ENCODE measurements around the gene PNMA1.

PNMA1 gene

DNA sequence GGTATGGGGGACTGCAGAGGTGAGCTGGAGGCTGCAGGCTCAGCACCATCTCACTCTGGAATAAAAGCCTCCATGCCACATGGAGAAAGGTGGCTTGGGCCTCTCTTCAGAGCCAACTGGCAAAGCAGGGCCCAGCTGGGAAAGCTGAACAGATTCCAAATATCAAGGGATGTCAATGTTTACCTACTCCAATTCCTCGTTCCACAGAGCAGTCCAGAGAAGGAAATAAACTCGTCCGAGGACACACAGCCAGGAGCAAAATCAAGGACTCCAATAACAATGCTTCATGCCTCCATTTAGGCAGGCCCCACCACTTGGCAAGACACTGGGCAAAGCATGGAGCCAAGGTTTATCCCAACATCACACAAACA, 36.3 kb upstream of the PNMA1 start:
- peak; percentile 44 for FAIRE-seq
- no peak for DNase-seq (ENCODE audit: low spot score)

DNA sequence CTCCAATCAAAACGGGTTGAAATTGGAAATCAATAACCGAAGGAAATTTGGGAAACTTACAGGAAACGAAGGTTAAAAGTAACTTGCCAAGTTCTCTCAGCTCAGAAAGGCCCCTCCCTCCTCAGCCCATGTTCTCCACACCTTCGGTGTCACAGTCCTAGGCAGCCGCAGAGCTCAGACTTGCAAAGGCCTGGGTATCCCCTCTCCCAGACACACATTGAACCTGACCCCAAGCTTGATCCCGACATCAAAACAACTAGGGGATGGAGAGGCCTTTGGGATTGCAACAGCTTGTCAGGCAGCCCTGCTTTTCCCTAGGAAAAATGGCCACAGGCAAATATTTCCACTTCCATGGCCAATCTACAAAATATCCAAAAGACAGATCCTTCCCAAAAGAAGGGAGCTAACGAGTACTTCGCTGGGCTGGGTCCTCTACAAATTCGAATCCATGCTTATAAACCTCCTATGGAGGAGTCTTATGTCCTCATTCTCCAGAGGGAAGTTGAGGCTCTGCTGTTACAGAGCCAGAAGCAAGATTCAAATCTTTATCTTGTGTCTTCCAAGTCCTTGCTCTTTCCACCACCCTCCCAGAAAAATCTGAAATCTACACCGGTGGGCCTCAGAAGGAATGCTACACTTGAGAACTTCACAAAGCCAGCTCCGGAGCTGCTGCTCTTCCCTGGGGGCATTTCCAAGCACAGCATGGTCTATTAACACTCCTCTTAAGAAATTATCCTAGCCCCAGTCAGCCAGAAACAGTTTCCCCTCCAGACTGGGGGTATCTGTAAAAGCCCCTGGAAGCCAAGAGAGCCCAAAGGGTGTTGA, 35.7 kb upstream of the PNMA1 start:
- DNase-seq (ENCODE audit: low spot score): no peak
- FAIRE-seq: no peak

DNA sequence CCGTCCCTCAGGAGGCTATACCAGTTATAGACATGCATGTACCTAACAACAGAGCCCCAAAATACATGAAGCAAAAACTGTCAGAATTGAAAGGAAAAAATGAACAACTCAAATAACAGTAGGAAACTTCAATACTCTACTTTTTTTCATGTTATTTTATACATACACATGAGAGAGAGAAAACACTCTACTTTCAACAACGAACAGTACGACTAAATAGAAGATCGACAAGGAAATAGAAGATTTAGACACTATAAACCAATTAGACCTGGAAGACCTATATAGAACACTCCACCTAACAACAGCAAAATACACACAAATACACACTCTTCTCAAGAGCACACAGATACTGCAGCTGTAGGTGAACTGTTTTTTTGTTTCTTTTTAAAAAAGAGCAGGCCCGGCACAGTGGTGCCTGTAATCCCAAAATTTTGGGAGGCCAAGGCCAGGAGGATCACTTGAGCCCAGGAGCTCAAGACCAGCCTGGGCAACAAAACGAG, 34.7 kb upstream of the PNMA1 start:
- no peak for FAIRE-seq
- no peak for DNase-seq (ENCODE audit: low spot score)

DNA sequence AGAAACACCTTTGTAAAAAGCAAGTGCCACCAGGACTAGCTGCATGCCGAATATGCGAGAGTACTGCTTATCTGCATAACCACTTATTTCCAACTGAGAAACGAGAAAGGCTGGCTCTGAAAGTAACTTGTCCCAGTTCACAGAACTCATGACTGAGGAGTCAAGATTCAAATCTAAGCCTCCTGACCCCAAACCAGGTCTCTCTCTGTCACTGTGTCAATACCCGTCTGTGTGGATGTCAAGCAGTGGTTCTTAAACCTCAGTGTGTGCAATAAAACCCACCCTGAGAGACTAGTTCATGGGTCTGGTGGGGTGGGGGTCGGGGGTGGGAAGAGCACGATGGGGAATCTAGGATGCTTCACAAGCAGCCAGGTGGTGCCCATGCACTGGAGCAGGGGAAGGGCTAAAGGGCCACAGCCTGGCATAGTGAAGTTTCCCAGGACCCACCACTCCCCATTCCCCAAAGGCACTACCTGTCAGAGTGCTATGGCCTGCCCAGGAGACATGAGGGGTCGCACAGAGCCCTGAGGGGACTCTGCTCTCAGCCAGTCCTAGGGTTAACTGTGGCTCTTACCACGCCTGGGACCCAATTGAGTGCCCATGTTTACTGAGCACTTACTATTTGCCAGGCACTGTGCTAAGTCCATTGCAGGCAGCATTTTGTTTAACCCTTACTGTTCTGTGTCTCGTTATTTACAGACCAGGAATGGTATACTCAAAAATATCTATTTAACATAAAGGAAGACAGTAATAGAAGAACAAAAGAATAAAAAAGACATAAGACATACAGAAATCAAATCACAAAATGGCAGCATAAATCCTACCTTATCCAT, 33.4 kb upstream of the PNMA1 start:
- no peak for DNase-seq (ENCODE audit: low spot score)
- peak; percentile 53 for FAIRE-seq

DNA sequence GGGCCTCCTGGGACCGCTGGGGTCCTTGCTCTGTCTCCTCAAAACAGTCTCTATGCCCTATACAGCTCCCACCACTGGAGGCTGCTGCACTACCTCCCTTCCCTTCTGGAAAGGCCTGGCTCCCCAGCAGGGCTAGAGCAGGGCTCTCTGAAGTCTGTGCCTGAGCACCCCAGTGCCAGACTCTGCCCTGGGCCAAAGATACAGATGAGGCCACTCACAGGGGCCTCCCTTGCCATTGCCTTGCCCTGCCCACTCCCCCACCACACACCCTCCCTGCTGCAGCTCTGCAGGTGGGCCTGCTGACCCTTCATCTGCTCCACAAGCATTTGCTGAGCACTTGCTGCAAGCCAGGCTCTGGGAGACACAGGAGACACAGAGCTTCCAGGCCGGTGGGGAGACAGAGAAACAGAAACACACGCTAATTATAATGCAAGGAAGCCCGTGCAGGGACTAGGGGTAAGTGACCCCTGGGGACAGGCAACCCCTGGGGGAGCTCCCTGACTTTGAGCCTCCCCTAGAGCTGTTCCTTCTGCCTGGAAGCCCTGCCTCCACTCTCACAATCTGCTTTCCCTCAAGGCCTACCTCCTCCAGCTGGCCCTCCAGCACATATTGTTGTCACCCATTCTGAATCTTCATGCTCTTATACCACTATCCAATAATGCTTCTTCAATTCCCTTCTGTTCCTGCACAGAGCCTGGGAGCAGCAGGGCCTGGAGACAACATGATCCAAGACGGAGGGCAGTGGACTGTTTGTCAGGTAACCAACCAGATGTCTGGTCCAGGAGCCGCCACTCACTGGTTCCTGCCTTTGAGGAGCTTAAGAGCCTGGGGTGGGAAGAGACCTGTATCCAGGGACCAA, 32.6 kb upstream of the PNMA1 start:
- FAIRE-seq: peak; percentile 84
- no peak for DNase-seq (ENCODE audit: low spot score)

DNA sequence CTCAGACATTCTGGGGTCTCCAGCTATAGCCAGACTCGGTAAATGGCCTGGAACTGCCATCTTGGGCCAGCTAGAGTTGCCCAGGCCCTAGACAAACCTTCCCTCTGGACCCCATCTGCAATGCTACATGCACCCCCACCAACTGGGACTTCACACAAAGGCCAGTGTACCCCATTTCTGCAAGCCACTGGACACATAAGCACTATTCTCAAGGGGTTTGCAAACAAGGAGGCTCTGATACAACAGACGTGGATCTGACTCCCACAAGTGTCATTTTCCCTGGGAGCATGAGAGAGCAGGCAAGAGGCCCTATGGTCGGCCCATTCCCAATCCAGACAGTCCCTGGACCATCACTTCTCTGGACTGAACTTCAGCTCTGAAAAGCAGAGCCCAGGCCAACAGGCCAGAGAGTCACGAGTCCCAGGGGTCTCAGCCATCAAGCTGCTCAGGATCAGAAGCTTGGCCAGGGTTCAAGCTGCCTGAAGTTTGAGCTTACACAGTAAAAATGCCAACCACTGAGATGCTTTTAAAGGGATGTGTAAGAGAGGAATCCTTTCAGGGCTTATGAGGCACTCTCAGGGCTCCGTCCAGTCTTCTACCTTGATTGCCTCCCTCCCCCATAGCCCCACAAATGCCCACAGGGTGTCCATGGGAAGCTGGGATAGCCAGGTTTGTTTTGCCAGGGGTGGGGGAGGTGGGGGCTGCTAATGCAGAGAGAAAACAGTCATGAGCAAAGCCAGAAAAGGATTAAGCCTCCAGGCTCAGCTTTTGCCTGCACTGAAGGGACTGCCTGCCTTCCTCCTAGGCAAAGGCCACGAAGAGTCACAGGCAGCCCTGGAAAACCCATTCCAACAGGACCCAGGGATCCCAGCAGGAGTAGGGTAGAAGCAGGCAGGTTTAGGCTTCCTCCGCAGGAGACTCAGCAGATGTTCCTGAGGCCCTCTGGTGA, 31.7 kb upstream of the PNMA1 start:
- DNase-seq (ENCODE audit: low spot score): no peak

DNA sequence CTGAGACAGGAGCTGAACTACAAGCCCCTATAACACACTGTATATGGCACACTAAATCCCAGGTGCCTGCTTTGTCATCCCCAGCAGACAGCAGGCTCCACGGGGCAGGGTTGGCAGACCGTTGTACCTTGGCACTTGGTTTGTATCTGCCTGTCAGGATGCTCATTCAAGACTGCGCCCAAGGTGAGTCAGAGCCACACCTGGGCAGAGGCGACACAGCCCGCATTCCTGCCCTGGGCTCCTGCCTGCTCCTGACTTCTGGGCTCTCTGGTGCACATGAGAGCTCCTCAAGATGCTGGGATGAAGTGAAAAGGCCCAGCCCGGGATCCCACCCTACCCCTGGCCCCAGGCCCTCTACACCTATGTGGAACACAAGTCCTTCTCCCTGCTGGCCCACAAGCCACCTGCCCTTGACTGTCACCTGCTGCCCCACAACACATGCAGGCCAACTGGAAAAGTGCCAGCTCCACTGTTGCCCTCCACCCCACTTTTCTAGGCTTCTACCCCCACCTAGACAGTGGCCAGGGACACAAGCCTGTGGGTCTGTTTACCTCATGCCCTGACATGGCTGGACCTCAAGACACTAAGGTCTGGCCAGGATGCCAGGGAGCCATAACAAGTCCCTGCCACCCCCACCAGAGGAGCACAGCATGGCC, 30.8 kb upstream of the PNMA1 start:
- DNase-seq (ENCODE audit: low spot score): peak; percentile 55

More for the DNA sequence above, 31.7 kb upstream of the PNMA1 start:
- peak; percentile 13 for FAIRE-seq

DNA sequence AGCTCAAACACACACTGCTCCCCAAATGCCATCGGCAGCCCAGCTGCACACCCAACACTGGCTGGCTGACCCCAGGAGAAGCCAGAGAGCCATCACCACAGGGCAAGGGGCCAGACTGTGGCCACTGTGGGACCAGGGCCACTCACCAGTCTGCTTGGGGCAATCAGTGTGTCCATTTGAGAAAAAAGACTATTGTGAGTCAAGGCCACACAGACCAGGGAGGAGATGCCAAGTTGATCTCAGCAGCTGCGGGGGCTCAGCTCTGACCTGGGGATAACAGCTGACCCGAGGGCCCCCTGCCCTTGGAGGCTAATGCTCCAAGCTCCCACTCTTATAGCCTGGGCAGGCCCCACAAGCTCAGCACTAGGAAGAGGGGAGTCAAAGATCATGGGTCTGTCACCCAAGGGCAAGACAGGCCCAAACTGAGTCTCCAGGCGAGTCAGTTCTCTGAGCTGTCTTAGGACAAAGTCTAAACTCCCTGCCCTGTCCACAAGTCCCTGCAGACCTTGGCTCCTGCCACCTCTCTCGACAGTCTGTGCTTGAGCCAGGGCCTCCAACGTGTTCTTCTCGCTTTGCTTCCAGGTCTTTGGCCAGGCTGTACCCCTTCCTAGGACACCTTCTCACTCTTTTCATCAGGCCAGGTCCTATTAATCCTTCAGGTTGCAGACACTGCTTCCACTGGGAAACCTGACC, 30.1 kb upstream of the PNMA1 start:
- FAIRE-seq (peak; percentile 89), DNase-seq (ENCODE audit: low spot score) (no peak)

More for the DNA sequence above, 30.8 kb upstream of the PNMA1 start:
- peak; percentile 23 for FAIRE-seq

DNA sequence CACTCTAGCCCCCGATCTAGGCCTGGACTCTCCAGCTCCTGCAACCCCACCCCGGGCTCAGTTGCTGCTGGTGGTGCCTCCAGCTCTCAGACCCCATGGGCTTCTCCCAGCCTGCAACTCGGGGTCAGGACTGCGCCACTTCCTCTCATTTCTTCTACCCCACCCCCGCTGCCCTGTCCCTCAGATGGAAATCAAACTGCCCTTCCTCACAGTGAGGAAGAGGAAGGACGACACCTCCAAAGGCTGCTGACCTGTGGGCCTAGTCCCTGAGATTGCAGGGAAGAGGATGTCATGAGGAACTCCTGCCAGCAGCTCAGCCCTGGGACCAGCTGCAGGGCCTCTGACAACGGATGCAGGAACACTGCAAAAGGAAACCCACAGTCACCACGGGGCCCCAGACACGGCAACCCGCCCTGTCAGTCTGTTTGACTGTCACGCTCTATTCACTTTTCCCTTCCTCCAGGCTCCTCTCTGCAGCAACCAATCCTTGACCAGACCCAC, 29.3 kb upstream of the PNMA1 start:
- no peak for DNase-seq (ENCODE audit: low spot score)
- peak; percentile 55 for FAIRE-seq

DNA sequence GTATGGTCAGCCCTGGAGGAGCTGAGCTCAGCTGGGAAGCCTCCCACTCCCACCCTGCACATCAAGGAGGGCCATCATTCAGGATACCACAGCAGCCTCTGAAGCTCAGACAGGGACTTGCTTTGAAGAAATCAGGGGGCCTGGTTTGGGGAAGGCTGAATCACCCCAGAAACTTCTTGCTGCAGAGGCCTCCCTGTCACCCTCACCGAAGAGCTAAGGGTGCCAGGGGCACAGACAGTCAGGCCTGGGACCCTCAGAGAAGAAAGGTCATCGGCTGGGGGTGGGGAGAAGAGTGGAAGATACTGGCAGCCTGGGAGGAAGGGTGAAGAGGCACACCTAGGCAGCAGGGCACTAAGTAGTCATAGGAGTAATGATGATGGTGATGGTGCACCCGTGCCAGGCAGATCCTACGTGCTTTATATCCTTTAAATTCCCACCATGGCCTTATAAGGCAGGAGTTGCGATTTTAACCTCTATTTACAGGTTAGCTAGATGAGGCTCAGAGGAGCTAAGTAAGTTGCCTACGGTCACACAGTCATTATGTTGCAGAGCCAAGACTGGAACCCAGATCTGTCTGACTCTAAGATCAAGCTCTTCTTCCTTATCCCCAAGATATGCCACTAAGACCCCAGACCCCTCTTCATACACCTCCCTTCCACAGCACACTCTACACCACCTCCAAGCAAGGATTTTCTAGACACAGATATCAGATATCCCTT, 28.5 kb upstream of the PNMA1 start:
- FAIRE-seq (peak; percentile 97), DNase-seq (ENCODE audit: low spot score) (no peak)

DNA sequence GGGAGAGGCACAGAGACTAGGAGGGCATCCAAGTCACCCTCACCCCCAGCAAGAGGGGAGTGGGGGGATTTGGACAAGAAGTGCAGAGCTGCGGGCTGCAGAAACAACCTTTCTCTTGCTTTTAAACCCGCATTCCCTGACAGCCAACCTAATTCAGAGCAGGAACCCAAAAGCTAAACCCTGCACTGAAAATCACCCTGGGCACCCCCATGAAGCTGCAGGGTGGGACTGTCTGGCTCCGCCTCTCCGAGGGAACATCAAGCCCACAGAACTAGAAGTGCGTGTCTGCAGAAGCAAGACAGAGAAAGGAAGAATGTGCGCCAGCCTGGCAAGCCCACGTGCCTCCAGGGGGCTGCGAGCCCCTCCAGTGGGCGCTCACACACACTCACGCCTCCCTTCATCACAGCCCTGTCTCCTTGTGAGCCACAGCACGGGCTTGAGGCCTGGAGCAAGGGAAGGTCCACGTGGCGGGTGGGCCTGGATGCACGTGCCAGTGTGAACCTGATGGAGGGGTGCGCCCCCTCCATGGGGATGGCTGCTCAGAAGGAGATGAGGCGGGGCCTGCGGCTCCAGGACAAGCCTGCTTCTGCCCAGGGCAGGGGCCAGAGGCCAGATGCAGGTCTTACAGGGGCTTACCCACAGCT, 27.8 kb upstream of the PNMA1 start:
- DNase-seq (ENCODE audit: low spot score): no peak
- FAIRE-seq: peak; percentile 75

DNA sequence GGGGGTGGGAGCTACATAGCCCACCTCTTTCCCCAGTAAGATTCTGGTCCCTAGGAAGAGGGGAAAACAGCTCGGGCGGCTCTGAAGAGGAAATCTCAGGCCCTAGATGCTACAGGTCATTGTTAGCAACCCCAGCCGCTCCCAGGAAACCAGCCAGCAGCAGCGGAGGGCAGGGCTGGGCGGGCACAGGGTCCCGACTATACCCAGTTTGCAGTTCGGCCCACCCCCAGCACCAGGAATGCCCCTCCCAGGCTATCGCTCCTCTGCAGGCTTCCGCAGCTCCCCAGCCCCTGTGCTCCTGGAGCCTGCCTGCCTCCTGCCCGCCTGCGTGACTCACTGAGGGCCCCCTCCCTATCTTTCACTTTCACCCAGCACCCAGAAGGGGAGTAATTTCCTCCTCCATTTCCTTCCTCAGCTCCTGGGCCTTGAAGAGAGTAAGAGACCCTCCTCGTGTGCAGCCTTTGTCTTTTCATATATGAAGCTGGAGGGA, 27.2 kb upstream of the PNMA1 start:
- DNase-seq (ENCODE audit: low spot score): peak; percentile 93

DNA sequence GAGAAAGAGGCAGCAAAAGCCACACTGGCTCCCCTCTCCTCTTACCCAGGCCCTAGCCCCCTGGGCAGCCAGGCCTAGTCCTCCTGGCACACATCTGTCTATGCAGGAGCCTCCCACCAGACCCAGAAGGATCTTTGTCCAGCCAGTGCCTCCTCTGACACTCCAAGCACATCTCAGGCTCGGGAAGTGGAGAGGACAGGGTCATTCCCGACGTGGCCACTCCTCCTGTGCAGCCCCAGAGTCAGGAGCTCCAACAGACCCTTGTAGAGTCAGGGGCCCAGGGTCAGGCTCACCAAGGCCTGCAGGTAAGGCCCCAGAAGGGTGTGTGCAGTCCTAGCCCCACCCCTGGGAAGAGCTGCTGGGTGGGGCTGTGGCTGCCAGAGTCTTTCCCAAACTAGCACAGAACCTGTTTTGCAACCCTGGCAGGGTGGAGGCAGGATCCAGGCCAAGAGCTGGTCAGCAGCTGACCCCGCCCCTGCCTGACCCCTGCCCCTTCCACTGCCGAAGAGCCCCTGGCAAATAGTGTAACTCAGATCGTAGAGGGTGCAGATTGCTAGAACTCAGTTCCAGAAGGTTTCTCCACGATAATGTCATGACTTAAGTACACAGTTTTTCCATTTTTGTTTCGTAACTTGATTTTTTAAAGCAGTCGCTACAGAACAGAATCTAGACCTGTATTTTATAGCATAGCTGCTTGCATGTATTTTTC, 26.6 kb upstream of the PNMA1 start:
- FAIRE-seq: peak; percentile 17
- DNase-seq (ENCODE audit: low spot score): no peak

More for the DNA sequence above, 27.2 kb upstream of the PNMA1 start:
- FAIRE-seq: peak; percentile 59

DNA sequence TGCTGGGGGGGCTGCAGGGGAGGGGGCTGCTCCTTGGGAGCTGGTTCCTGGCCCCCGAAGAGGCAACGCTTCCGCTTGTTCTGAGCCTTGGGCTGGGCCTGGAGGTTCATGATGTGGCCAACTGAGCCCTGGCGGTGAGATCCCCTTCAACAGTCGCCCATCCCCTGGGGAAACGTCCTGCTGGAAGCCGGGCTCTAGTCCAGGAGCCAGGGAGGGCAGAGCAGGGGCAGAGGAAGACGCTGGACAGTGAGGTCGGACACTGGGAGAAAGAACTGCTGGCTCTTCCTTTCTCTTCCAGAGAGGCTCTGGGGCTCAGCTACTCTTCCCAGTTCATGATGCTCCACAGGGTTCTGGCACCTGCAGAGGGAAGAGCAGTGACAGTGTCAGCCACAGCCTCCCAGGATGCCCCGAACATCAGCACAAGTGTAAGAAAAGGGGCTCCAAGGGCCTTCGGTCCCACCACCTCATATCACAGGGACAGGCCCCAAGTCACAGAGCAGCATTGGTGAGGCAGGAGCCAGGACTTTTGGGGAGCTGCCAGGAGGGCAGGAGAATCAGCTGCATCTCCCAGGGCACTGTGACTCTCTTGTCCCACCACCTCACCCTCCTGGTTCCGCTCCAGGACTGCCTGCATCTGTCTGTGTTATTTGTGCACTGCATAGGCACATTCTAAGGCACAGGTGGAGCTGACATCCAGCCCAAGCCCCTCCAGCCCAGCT, 25.9 kb upstream of the PNMA1 start:
- FAIRE-seq: peak; percentile 17
- no peak for DNase-seq (ENCODE audit: low spot score)

DNA sequence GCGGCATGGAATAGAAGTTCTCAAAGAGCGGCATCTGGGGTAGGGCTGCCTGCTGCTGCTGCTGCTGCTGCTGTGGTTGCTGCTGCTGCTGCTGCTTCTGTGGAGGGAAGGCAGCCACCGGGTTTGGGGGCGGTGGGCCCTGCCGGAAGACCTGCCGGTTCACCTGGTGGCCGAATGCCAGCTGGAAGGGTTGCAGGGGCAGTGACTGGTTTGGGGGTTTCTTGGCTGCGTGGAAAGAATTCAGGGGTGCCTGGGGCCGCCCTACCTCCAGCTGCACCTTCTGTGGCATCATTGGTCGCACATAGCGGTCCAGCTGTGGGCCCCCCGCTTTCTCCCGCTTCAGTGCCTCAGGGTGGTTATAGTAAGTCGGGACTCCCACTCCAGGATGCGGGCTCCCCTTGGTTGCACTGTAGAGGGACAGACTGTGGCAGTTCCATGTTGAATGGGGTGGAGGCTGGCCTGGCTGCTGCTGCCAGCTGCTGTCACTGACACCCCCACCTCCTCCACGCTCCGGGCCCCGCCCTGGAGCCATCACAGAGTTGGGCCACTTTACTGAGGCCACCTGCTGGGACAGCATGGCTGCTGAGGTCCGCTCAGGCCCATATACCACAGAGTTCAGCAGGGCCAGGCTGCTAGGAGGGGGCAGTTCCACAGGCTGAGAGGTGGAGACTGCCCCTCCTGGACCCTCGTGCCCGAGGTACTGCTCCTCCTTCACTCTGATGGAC, 25.2 kb upstream of the PNMA1 start:
- FAIRE-seq (peak; percentile 82), DNase-seq (ENCODE audit: low spot score) (no peak)

Measured in urothelium cell line (cell line).